HepG2 (cell line): ENCODE measurements around the gene MUL1. TPM values are rescaled to one million over a fixed set of nuclear protein-coding genes. Genes with fewer than 3 reads are reported as not detected.

Experiments
- ATAD3A ChIP-seq: sonication (generic); formaldehyde crosslinking; IDR thresholded peaks from 2 replicates; pipeline ENCODE4 v1.4.0; 2020; ENCODE audit warnings: missing genetic modification reagents
- HOMEZ ChIP-seq: IDR thresholded peaks from 2 replicates; pipeline ENCODE4 v1.6.1; 2016; ENCODE audit warnings: low read depth
- IRF2 ChIP-seq: IDR thresholded peaks from 2 replicates; pipeline ENCODE4 v1.6.1; 2018; ENCODE audit warnings: missing genetic modification reagents, missing compliant biosample characterization
- JUND ChIP-seq: sonication (generic); formaldehyde crosslinking; IDR thresholded peaks from 2 replicates; pipeline ENCODE4 v1.8.0; 2022; ENCODE audit warnings: mild to moderate bottlenecking, missing genetic modification reagents
- KAT8 ChIP-seq: IDR thresholded peaks from 2 replicates; pipeline ENCODE4 v1.6.1; 2016; ENCODE audit warnings: missing genetic modification reagents, missing compliant biosample characterization
- MBNL3 ChIP-seq: fragments of 250-450 bp; sonication (Bioruptor Pico); conservative IDR thresholded peaks from 2 replicates; pipeline ENCODE4 v1.8.0; 2022; ENCODE audit warnings: mild to moderate bottlenecking, inconsistent platforms
- PCBP2 ChIP-seq: fragments of 200-400 bp; formaldehyde crosslinking; optimal IDR thresholded peaks from 2 replicates; pipeline ENCODE3; 2018; ENCODE audit warnings: low read length, low read depth; ENCODE audit not compliant: poor library complexity, severe bottlenecking
- RBM39 ChIP-seq: fragments of 200-400 bp; formaldehyde crosslinking; IDR thresholded peaks from one replicate; pipeline ENCODE4 v1.6.1; 2018; ENCODE audit warnings: antibody characterized with exemption, mild to moderate bottlenecking, low read depth, low read length; ENCODE audit not compliant: poor library complexity, severe bottlenecking
- RFXANK ChIP-seq: IDR thresholded peaks from 2 replicates; pipeline ENCODE4 v1.6.1; 2016
- SMARCE1 ChIP-seq: fragments of 450-650 bp; IDR thresholded peaks from 2 replicates; pipeline ENCODE4 v1.6.1; 2017; ENCODE audit warnings: borderline replicate concordance
- STAG1 ChIP-seq: sonication (generic); formaldehyde crosslinking; IDR thresholded peaks from 2 replicates; pipeline ENCODE4 v1.4.0; 2020; ENCODE audit warnings: missing genetic modification reagents
- ZFYVE20 ChIP-seq: sonication (generic); formaldehyde crosslinking; IDR thresholded peaks from 2 replicates; pipeline ENCODE4 v1.8.0; 2023; ENCODE audit warnings: low read depth, mild to moderate bottlenecking, moderate library complexity, missing genetic modification reagents, borderline replicate concordance
- ZNF160 ChIP-seq: sonication (generic); formaldehyde crosslinking; IDR thresholded peaks from 2 replicates; pipeline ENCODE4 v1.8.0; 2022; ENCODE audit warnings: mild to moderate bottlenecking, inconsistent platforms, missing genetic modification reagents
- ZNF441 ChIP-seq: sonication (generic); formaldehyde crosslinking; IDR thresholded peaks from 2 replicates; pipeline ENCODE4 v1.7.0; 2021; ENCODE audit warnings: missing genetic modification reagents, borderline replicate concordance
- ZNF530 ChIP-seq: sonication (generic); formaldehyde crosslinking; IDR thresholded peaks from 2 replicates; pipeline ENCODE4 v1.5.0; 2020; ENCODE audit warnings: low read depth, mild to moderate bottlenecking, missing genetic modification reagents
- ZNF792 ChIP-seq: IDR thresholded peaks from 2 replicates; pipeline ENCODE4 v1.6.1; 2016
- polyA plus RNA-seq, 8 experiments: library from polyadenylated mRNA; depleted of rRNA in 3 of 8; stranded (reverse) in 7 of 8; unstranded in 1 of 8; fragments of >200 nt; fragmentation: Illumina TruSeq in 4 of 8; extraction: Trizol in 4 of 8; gene quantifications; 2 replicates each; pipeline versions ENCODE4 v1.2.1 to v1.2.3, GENCODE V29; 2011 to 2016; ENCODE audit warnings: low read depth in 4 of 8, missing spikeins in 1 of 8, mixed read lengths in 1 of 8; ENCODE audit not compliant: insufficient read depth in 1 of 8
- total RNA-seq, 5 experiments: library from RNA; depleted of rRNA; stranded (reverse); fragments of >200 nt; fragmentation: Illumina TruSeq; extraction: Trizol; gene quantifications; 2 replicates each; pipeline ENCODE4 v1.2.3, GENCODE V29; 2016; ENCODE audit warnings: low read depth in 1 of 5
- TF ChIP-seq, protein P1 (sequence below): sonication (generic); formaldehyde crosslinking; IDR thresholded peaks from 2 replicates; pipeline ENCODE4 v1.5.0; 2020; ENCODE audit warnings: mild to moderate bottlenecking, missing genetic modification reagents
- TF ChIP-seq, protein P2 (sequence below): sonication (generic); formaldehyde crosslinking; IDR thresholded peaks from 2 replicates; pipeline ENCODE4 v1.4.0; 2020; ENCODE audit warnings: mild to moderate bottlenecking, missing genetic modification reagents
- TF ChIP-seq, protein P3 (sequence below): sonication (generic); formaldehyde crosslinking; IDR thresholded peaks from 2 replicates; pipeline ENCODE4 v1.5.0; 2020; ENCODE audit warnings: missing genetic modification reagents
- TF ChIP-seq, protein P4 (sequence below): IDR thresholded peaks from 2 replicates; pipeline ENCODE4 v1.6.1; 2016; ENCODE audit warnings: missing compliant biosample characterization, missing genetic modification reagents, borderline replicate concordance

Gene MUL1
- total and polyA plus RNA-seq, 2 of the 13 experiments (the other 11 are each of a cell fraction or from before 2014, with no cell fraction given), result 21.5 to 26.5 TPM

- TF ChIP-seq, protein P1, sequence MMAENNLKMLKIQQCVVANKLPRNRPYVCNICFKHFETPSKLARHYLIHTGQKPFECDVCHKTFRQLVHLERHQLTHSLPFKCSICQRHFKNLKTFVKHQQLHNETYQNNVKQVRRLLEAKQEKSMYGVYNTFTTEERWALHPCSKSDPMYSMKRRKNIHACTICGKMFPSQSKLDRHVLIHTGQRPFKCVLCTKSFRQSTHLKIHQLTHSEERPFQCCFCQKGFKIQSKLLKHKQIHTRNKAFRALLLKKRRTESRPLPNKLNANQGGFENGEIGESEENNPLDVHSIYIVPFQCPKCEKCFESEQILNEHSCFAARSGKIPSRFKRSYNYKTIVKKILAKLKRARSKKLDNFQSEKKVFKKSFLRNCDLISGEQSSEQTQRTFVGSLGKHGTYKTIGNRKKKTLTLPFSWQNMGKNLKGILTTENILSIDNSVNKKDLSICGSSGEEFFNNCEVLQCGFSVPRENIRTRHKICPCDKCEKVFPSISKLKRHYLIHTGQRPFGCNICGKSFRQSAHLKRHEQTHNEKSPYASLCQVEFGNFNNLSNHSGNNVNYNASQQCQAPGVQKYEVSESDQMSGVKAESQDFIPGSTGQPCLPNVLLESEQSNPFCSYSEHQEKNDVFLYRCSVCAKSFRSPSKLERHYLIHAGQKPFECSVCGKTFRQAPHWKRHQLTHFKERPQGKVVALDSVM, result peak; percentile 86
- TF ChIP-seq RBM39 (no peak), ZFYVE20 (no peak), ZNF530 (CRISPR knock-in tag) (no peak), JUND (CRISPR knock-in tag) (peak; percentile 75; the same call in 1 of the 2 replicates), ZNF160 (CRISPR knock-in tag) (peak; percentile 36; the same call in 1 of the 2 replicates), IRF2 (CRISPR knock-in tag) (peak; percentile 87), MBNL3 (CRISPR knock-in tag) (no peak), ATAD3A (CRISPR knock-in tag) (no peak), KAT8 (CRISPR knock-in tag) (peak; percentile 82), ZNF792 (CRISPR knock-in tag) (peak; percentile 70; the same call in 1 of the 2 replicates), PCBP2 (no peak), RFXANK (CRISPR knock-in tag) (no peak; the same call in 1 of the 2 replicates), ZNF441 (CRISPR knock-in tag) (peak; percentile 57), HOMEZ (CRISPR knock-in tag) (peak; percentile 68; the same call in 1 of the 2 replicates), SMARCE1 (no peak), STAG1 (CRISPR knock-in tag) (peak; percentile 36; the same call in 1 of the 2 replicates)
- TF ChIP-seq, protein P2, sequence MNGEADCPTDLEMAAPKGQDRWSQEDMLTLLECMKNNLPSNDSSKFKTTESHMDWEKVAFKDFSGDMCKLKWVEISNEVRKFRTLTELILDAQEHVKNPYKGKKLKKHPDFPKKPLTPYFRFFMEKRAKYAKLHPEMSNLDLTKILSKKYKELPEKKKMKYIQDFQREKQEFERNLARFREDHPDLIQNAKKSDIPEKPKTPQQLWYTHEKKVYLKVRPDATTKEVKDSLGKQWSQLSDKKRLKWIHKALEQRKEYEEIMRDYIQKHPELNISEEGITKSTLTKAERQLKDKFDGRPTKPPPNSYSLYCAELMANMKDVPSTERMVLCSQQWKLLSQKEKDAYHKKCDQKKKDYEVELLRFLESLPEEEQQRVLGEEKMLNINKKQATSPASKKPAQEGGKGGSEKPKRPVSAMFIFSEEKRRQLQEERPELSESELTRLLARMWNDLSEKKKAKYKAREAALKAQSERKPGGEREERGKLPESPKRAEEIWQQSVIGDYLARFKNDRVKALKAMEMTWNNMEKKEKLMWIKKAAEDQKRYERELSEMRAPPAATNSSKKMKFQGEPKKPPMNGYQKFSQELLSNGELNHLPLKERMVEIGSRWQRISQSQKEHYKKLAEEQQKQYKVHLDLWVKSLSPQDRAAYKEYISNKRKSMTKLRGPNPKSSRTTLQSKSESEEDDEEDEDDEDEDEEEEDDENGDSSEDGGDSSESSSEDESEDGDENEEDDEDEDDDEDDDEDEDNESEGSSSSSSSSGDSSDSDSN (CRISPR knock-in tag), result peak; percentile 87
- TF ChIP-seq, protein P3, sequence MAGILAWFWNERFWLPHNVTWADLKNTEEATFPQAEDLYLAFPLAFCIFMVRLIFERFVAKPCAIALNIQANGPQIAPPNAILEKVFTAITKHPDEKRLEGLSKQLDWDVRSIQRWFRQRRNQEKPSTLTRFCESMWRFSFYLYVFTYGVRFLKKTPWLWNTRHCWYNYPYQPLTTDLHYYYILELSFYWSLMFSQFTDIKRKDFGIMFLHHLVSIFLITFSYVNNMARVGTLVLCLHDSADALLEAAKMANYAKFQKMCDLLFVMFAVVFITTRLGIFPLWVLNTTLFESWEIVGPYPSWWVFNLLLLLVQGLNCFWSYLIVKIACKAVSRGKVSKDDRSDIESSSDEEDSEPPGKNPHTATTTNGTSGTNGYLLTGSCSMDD, result no peak
- TF ChIP-seq, protein P4, sequence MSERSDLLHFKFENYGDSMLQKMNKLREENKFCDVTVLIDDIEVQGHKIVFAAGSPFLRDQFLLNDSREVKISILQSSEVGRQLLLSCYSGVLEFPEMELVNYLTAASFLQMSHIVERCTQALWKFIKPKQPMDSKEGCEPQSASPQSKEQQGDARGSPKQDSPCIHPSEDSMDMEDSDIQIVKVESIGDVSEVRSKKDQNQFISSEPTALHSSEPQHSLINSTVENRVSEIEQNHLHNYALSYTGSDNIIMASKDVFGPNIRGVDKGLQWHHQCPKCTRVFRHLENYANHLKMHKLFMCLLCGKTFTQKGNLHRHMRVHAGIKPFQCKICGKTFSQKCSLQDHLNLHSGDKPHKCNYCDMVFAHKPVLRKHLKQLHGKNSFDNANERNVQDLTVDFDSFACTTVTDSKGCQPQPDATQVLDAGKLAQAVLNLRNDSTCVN (CRISPR knock-in tag), result no peak
These were observed 27.6 kb downstream of the MUL1 start (continued) for GRCh38 chr1:20480243-20480944.
